HG02623 (cell line): Measurements from ENCODE around the gene ERI3.

ENCODE experiments used
- ATAC-seq: cut with Tn5 transposase; IDR thresholded peaks from one replicate; pipeline ENCODE4 v1.9.1; 2021; ENCODE audit warnings: moderate library complexity; ENCODE audit not compliant: unreplicated experiment

Gene ERI3

GRCh38 chr1:44289530-44289929, 65.5 kb downstream of the ERI3 start:
- ATAC-seq = no peak

GRCh38 chr1:44288883-44289282, 66.2 kb downstream of the ERI3 start:
- no peak for ATAC-seq

GRCh38 chr1:44284184-44284583, 70.9 kb downstream of the ERI3 start:
- ATAC-seq = no peak

- no peak for ATAC-seq
Observed at GRCh38 chr1:44283524-44284173, 71.4 kb downstream of the ERI3 start.

GRCh38 chr1:44282704-44283426, 72.2 kb downstream of the ERI3 start:
- ATAC-seq = no peak

- ATAC-seq = no peak
Observed at GRCh38 chr1:44281962-44282703, 72.9 kb downstream of the ERI3 start.

GRCh38 chr1:44276901-44277300, 78.2 kb downstream of the ERI3 start:
- ATAC-seq = no peak

- ATAC-seq = no peak
Observed at GRCh38 chr1:44275991-44276405, 79.1 kb downstream of the ERI3 start.

- ATAC-seq = no peak
Observed at GRCh38 chr1:44275296-44275962, 79.6 kb downstream of the ERI3 start.

- ATAC-seq = no peak
Observed at GRCh38 chr1:44273560-44274350, 81.3 kb downstream of the ERI3 start.

GRCh38 chr1:44272992-44273391, 82.1 kb downstream of the ERI3 start:
- ATAC-seq = no peak

- no peak for ATAC-seq
Observed at GRCh38 chr1:44271646-44272045, 83.4 kb downstream of the ERI3 start.

- ATAC-seq = no peak
Observed at GRCh38 chr1:44270686-44271628, 84.1 kb downstream of the ERI3 start.

- no peak for ATAC-seq
Observed at GRCh38 chr1:44268054-44268453, 87.0 kb downstream of the ERI3 start.

- no peak for ATAC-seq
Observed at GRCh38 chr1:44267438-44267837, 87.6 kb downstream of the ERI3 start.

GRCh38 chr1:44266400-44267344, 88.4 kb downstream of the ERI3 start:
- no peak for ATAC-seq

GRCh38 chr1:44265656-44266358, 89.2 kb downstream of the ERI3 start:
- no peak for ATAC-seq

GRCh38 chr1:44264451-44264771, 90.6 kb downstream of the ERI3 start:
- ATAC-seq = no peak
